Fibroblast of skin of back (primary cell): ENCODE measurements around the gene COL15A1.

Source experiments
- DNase-seq: peaks from one replicate; pipeline ENCODE4 v3.0.0-alpha.2; 2013

COL15A1 gene

GRCh38 chr9:99039505-99040182, 95.9 kb downstream of the COL15A1 start:
- peak; percentile 60 for DNase-seq

- DNase-seq: peak; percentile 36
Observed at GRCh38 chr9:99040251-99040900, 96.7 kb downstream of the COL15A1 start.

DNA sequence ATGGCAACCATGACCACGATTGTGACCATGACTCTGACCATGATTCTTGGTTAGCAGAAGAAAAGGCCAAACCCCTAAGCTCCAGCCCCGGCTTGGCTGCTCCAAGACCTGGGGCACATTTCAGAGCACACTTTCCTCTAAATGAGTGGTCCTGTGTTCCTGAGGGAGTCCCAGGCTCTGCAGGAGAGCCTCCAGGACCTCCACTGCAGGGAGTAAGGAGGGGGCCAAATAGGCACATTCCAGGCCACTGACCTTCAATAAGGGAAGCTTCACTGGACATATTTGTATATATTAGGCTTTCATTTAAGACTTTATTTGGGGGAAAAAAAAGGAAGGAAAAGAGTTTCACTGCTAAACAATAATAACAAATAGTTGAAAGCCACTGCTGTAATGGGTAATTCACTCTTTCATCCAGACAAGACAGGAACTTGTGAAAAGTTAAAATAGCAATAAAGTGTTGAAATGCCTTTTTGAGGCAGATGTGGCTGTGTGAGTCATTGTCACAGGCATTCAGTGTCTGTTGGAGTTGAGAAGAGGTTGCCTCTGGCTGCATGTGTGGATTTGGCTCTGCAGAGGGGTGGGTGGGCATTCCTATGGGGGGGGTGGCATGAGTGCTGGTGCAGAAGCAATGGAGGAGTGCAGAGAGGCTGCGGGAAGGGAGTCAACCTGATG, 97.3 kb downstream of the COL15A1 start:
- DNase-seq: peak; percentile 96

DNA sequence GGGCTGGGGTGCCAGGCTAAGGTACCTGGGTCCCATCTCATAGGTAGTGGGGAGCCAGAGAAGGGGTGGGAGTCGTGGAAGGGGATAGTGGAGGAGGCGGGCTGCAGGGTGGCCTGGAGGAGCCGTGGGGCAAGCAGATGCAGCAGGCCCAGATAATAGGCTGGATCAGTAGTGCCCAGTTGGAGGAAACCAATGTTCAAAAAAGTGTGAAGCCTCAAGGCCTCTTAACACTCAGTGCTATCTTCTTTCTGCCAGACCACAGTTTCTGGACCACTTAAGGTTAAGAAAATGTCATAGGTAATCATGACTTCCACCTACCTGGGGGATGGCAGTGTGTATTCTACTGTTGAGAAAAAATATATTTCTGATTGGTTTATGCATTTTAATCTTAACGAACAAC, 97.9 kb downstream of the COL15A1 start:
- DNase-seq: no peak

DNA sequence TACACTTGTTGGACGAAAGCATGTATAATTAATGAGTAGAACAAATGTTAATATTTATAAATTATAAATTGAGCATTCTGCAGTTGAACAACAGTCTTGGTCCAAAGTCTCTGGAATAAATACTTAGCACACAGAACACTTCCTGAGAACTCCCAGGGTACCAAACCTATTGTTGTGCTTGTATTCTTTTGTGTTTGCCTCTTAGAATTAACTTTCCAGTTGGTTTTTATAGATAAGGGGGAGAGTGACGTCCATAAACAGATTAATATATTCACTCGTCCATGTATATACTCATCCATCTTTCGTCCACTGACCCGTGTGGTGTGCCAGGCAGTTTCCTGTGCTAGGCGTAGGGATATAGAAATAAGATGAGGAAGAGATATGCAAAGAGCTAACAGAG, 98.9 kb downstream of the COL15A1 start:
- DNase-seq: no peak

- no peak for DNase-seq
Observed at GRCh38 chr9:99044827-99045226, 101.1 kb downstream of the COL15A1 start.

GRCh38 chr9:99046068-99046467, 102.4 kb downstream of the COL15A1 start:
- DNase-seq: no peak

- DNase-seq: no peak
Observed at GRCh38 chr9:99046542-99047071, 102.9 kb downstream of the COL15A1 start.

GRCh38 chr9:99049228-99049627, 105.5 kb downstream of the COL15A1 start:
- no peak for DNase-seq

DNA sequence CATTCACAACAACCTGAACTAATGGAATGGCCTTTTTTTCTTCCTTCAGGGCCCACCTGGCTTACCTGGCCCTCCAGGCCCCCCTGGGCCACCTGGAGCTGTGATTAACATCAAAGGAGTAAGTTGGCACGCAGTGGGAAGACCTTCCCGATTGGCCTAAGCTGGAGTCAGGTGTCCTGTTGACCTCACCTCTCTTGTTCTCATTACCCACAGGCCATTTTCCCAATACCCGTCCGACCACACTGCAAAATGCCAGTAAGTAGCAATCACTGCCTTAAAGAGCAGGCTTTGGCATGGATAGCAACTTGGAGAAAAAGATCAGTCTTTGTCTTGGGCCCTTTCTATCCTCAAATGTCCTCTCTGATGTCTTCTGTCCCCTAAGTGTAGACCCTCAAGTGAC, 105.9 kb downstream of the COL15A1 start:
- no peak for DNase-seq

DNA sequence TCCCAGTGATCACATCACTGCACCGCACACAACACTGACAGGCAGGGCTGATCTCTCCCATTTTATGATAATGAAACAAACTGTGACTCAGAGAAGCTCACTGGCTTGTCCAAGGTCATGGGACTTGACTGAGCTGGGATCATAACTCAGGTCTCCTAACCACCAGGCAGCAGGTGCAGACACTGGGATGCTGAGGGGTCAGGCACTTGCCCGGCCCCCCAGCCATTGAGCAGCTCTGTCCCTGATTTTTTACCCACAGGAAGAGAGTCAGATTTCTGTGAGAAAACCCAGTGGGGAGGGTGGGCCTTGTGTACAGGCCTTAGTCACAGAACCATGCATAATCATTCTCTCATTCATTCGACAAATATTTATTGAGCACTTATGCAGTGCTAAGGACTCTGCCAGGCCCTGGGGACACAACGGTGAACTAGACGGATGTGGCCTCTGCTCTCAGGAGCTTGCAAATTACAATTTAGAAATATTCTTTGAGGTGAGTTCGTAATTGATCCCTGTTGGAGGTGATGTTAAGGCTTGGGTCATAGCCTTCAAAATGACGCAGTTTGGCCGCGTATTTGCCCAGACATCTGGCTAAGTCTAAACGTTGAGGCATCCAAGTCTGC, 106.7 kb downstream of the COL15A1 start:
- no peak for DNase-seq

GRCh38 chr9:99050924-99051323, 107.2 kb downstream of the COL15A1 start:
- DNase-seq: no peak

GRCh38 chr9:99051406-99051805, 107.7 kb downstream of the COL15A1 start:
- no peak for DNase-seq

DNA sequence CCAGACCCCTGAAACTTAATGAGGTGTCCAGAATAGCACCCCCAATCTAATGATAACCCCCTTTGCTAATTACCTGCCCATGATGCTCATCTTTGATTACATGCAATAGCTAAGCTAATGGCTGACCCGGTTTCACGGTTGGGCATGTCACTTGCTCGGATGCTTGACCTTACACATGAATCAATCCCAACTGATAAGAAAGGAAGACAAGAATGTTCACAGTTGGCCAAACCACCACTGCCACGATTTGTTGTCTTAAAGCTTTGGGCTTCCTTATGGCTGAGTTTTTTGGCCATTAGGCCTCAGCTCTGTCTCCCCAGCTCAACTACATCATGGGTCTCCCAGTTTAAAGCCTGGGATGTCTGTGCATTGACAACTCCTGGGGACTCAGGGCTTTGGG, 108.1 kb downstream of the COL15A1 start:
- DNase-seq: no peak

- DNase-seq: no peak
Observed at GRCh38 chr9:99052815-99053715, 109.4 kb downstream of the COL15A1 start.

DNA sequence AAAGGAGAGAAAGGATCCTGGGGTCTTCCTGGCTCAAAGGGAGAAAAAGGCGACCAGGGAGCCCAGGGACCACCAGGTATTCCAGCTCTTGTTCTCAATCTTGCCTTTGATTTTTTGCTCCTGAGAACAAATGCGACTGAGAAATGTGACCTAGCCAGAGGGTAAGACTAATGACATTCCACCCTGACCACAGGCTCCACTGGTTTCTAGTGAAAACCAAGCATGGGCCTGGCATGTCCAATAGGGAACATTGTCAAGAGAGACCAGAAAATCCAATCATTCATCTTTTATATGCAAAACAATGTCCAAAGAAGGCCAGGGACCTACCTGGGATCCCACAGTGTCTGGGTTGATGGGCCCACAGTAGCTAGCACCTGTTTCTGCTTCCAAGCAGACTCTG, 110.9 kb downstream of the COL15A1 start:
- peak; percentile 60 for DNase-seq

DNA sequence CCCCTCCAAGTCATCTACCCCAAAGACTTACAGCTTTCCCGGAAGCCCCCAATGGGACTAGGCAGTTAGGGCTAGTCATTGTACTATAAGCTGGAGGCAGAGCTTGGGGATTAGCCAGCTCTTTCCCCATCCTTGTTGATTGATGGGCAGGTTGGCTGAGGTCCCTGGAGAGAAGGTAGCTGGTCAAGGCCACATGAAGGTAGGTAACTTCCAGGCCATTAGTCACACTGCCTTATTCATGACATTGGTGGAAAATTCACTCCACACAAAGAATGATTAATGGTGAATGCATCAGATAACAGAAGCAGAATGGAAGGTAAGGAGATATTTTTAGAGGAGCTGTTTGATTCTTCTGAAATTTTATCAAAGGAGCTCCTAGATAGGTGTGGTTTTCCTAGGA, 111.7 kb downstream of the COL15A1 start:
- DNase-seq: no peak

- no peak for DNase-seq
Observed at GRCh38 chr9:99056186-99056585, 112.5 kb downstream of the COL15A1 start.

- DNase-seq: peak; percentile 90
Observed at GRCh38 chr9:99056886-99057664, 113.4 kb downstream of the COL15A1 start.

DNA sequence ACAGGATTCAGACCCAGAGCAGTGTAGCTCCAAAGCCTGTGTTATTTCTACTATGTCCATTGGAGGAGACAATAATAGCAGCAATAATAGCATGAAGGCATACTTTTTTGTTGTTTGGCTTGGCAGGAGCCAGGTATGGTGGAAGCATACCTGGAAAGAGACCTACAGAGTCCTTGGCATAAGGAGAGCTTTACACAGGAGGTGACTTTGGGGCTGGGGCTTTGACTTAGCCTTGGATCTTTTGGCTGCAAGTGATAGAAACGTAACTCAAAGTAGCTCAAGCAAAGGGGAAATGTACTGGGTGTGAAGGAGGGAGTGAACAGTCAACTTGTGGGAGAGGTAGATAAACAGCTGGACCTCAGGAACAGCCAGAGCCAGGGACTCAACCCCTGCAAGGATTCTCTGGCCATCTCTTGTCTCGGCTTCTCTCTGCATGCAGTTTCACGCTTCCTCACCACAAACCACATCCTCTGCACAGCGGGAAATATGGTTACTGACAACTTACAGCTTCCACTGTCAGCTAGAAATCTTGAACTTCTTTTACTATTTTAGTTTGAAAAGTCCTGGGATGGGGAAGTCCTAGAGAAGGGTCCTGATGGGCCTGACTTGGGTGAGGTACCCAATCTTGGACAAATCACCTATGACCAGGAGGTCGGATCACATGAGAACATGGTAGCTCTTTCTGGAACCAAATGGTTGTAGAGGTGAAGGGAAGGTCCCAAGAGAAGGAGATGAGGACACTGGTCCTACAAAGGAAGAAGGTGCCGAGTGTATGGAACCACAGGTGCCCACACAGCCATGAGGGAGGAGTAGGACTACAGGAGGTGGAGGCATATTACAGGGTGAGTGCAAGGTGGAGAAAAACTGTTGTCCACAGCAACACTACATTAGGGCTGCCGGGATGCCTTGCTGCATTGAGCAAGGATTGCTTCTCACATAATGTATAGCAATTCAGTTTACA, 114.2 kb downstream of the COL15A1 start:
- peak; percentile 93 for DNase-seq
